ENCODE results near the gene NUP214. TPM values are rescaled to one million over a fixed set of nuclear protein-coding genes. Genes with fewer than 3 reads are reported as not detected.

The NUP214 gene
- polyA plus RNA-seq (ENCODE audit: insufficient read length in 4 of 4): 10 to 100 TPM; 44.5 to 61.3 (median 50.6) TPM

DNA sequence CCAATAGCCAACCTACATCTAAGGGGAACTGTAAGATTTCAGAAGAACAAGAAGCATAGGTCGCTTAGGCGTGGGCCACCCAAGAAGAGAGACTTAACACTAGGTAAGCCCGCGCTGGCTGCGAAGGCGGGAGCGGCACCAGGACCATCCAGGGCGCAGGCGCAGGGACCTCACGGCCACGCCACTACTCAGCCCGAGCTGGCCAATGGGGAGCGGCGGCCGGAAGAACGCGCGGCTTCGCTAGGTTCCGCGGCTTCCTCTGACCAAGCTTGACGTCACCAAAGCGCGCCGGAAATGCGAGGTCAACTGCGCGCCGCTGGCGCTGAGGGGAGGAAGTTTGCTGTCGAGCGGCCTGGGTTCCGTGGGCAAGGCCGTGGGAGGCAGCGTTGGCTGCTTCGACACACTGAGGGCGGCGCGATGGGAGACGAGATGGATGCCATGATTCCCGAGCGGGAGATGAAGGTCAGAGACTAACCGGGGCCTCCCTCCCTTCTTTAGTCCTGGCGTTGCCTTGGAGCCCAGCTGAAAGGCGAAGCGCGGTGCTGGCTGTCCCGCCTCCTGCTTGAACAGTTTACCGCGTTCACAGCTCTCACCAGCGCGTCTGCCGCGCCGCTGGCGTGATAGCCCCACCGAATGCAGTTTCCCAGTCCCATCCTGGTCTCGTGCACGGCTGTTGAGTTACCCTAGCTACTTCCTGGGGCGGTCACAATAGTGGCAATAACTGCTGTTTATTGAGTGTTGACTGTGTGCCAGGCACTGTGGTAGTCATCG, at the start of gene NUP214:
Gene NUP214 (plus strand): TSS at position 299 of the 771 bp plus-strand sequence. CDS start 119 bp downstream, at position 418.
- peak; percentile 97 to 100 (median 98) for DNase-seq (ENCODE audit: low read depth in 4 of 4, low spot score in 3 of 4)

DNA sequence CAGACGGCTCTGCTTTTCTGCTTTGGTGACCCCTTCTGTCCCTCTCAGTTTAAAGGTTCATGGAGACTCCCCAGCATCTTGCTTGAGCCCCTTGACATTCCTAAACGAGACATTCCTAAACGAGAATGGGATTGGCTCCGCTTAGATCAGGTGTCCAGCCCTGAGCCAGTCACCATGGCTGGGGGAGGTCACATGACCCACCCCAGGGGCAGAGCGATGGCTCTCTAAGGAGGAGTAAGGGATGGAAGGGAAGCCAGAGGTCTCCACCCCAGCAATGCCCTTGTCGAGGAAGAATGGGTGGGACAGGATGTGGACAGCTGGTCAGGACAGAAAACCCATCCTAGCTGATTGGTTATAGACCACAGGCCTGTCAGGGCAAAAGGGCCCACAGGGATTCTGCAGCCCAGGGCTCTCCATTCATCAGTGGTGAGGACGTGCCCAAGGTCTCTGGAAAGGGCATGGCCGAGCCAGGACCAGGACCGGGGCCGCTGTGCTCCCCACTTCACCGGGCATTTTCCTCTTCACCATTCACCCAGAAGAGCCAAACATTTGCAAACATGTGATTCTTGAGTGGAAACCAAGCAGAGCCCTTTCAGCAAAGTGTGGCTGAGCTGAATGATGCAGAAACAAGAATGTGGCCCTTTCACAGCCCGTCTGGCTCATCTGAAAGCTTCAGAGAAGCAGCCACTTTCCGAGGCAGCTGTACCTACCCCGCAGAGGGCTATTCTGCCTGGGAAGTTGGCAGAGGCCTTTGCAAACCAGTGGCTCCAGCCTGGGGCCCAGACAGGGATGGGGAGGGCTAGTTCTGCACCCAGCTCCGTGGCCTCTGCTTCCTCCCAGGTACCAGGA, 48.8 kb upstream of the NUP214 start:
- DNase-seq (ENCODE audit: low read depth in 4 of 4, low spot score in 3 of 4): no peak

DNA sequence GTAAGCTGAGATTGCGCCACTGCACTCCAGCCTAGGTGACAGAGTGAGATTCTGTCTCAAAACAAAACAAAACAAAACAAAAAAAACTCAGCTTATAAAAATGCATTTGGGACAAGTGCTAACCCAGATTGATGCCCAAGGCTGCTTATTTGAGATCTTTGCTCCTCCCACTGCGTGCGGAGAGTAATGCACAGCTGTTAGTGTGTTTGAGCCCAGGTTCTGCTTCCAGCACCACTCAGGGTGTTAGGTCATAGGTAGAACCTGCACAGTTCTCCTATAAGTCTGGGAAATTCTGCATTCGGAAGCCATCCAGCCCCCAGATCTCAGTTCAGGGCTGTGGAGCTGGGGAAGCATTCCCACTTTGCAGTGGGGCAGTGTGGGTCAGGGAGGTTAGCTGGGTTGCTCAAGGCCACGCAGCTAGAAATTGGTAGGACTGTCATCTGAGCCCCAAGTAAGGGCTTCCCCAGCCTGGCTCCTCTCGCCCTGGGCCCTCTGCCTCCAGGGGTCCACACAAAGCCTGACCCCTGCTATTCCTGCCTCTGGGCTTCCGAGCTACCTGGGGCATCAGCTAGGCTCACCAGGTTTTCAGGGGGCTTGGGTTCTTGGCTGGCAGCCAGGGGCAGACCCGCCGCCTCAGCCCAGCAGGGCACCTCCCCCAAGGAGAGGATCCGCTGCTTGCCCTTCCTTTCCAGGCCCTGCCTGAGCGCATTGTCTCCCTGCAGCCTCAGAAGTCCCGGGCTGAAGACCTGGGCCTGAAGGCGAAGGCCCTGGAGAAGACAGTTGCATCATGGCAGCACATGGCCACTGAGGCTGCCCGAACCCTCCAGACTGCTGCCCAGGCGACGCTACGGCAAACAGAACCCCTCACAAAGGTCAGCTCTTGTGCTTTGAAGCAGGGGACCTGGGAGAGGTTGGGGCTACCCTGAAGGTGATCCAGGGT, 46.7 kb upstream of the NUP214 start:
- no peak for DNase-seq (ENCODE audit: low read depth in 4 of 4, low spot score in 3 of 4)

DNA sequence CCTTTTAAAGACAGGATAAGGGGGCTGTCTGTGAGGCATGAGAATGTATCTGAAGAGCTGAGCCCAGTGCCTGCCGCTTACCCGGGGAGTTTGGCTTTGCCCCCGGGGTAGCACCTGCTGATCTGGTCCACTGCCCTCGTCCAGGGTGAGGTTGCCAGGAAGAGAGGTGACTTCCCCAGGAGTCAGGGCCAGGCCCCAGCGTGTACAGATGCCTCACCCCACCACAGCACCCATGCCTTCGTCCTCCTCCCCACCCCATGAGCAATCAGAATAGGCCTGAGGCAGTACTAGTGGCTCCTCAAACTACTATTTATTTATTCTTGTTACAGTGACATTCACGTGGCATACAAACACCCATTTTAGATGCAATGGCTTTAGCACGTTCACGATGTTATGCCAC, 44.8 kb upstream of the NUP214 start:
- no peak for DNase-seq (ENCODE audit: low read depth in 4 of 4, low spot score in 3 of 4)

DNA sequence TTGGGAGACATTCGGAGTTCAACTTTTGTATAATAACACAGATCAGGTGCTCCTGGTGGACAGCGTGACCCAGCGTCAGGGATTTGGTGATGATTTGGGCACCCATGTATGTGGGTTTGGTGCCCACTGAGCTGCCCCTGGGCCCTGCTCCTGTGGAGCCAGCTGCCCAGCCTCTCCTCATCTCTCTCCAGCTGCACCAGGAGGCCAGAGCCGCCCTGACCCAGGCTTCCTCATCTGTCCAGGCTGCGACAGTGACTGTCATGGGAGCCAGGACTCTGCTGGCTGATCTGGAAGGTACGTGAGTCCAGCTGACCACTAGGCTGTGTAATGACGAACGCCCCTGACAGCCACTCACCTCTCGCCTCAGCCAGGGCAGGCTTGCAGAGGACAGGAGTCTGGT, 43.5 kb upstream of the NUP214 start:
- DNase-seq (ENCODE audit: low read depth in 4 of 4, low spot score in 3 of 4): no peak

DNA sequence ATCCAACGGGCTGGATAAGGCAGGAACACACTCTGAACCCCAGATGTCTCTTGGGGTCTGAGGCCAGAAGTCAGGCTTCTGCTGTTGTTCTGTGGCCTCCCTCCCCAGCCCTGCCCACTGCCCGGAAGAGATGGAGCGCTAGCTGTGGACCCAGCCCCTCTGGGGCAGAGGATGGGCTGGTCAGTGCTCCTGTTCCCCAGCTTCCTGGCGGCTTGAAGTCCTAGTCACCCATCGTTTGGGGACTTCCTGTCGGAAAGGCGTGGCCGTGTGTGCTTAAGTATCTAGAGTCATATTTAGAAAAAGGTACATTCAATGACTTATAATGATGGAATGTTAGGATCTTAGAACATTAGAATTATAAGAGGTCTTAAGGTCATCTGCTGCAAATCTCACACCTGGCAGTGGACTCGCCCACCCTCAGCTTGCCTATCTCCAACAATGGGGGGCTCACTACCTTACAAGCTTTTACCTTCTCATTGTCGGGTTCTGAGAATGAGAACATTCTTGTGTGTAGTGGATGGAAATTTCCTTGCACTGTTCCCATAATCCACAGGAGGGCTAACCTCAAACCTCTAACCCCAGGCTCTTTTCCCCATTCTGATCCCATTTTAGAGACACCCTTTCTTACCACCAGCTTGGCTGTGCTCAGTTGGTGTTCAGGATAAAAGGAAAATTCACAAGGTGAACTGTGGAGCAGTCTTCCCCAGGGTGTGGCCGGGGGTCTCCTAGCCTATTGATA, 42.4 kb upstream of the NUP214 start:
- DNase-seq (ENCODE audit: low read depth in 4 of 4, low spot score in 3 of 4): no peak

DNA sequence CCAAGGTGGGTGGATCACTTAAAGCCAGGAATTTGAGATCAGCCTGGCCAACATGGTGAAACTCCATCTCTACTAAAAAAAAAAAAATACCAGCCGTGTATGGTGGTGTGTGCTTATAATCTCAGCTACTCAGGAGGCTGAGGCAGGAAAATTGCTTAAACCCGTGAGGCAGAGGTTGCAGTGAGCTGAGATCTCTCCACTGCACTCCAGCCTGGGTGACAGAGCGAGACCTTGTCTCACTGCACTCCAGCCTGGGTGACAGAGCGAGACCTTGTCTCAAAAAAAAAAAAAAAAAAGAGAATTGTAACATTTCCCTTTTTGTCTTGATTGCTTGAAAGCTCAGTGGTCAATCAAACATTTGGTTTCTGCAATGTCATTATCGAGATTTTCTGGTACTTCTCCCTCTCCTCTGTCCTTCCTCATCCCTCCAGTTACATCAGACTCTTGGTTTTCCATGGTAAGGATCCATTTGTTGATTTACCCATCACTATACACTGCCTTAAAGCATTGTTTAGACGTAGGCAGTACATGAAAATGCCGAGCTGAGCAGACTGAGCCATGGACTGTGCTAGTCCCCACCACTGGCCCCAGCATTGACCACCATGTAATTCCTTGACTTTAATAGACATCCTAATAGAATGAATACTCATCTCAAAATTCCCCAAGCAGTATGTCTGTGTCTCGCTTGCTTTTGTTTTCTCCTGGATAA, 40.6 kb upstream of the NUP214 start:
- no peak for DNase-seq (ENCODE audit: low read depth in 4 of 4, low spot score in 3 of 4)

DNA sequence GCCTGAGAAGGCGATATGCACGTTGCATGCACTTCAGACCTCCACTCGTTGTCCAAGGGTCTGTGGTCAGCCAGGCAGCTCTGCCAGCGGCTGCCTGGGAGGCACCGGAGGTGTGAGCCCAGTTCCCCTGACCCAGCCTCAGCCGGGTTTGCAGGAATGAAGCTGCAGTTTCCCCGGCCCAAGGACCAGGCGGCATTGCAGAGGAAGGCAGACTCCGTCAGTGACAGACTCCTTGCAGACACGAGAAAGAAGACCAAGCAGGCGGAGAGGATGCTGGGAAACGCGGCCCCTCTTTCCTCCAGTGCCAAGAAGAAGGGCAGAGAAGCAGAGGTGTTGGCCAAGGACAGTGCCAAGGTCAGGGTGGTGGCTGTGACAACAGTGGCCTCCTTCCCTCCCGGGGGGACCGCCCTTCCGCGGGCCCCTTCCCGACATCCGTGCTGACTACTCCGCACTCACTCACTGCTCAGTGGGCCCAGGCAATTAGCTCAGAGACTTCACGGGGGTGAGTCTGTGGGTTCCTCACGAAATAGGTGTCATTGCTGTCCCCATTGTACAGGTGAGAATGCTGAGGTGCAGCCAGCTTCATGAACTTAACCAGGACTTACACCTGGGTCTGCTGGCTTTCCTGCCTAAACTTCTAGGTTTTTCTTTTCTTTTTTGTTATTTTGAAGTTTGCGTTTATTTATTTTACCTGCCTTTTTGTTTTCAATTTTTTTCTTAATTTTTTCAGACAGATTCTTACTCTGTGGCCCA, 39.8 kb upstream of the NUP214 start:
- no peak for DNase-seq (ENCODE audit: low read depth in 4 of 4, low spot score in 3 of 4)

DNA sequence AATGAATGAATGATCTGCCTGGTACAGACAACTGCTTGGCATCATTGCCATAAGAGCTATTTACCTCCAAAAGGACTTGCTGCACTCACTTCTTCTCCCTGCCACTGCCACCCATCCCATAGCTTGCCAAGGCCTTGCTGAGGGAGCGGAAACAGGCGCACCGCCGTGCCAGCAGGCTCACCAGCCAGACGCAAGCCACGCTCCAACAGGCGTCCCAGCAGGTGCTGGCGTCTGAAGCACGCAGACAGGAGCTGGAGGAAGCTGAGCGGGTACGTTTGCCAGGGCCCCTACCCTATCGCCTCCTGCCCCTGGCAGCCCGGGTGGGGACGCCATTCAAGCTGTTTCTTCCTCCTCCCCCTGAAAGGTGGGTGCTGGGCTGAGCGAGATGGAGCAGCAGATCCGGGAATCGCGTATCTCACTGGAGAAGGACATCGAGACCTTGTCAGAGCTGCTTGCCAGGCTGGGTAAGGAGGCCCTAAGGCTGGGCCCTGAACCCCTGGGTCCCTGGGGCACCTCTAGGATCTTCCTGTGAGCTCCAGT, 38.0 kb upstream of the NUP214 start:
- DNase-seq (ENCODE audit: low read depth in 4 of 4, low spot score in 3 of 4): no peak

DNA sequence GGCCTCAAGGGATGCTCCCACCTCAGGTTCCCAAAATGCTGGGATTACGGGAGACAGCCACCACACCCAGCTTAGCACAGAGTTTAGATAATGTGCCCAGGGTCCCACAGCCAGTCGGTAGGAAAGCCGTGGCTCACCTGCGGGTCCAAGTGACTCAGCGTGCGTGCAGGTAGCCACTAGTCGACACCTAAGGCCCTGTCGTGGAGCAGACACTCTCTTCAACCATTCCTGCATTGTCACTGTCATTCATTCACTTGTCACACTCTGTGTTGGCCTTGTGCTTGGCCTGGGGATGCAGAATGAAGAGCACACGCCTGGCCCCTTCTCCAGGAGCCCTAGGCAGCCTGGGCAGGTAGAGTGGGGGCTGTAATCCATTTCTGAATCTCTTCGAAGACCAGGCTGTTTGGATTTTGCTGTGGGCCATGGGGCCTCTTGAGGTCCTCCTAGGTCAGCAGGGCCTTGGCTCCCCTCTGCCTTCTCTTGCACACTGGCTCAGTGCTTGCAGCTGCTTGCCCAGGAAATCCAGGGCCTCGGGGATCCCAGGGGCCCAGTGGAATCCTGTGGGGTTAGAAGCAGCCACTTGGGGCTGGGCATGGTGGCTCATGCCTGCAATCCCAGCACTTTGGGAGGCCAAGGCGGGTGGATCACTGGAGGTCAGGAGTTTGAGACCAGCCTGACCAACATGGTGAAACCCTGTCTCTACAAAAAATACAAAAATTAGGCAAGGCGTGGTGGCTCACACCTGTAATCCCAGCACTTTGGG, 35.2 kb upstream of the NUP214 start:
- DNase-seq (ENCODE audit: low read depth in 4 of 4, low spot score in 3 of 4): no peak

DNA sequence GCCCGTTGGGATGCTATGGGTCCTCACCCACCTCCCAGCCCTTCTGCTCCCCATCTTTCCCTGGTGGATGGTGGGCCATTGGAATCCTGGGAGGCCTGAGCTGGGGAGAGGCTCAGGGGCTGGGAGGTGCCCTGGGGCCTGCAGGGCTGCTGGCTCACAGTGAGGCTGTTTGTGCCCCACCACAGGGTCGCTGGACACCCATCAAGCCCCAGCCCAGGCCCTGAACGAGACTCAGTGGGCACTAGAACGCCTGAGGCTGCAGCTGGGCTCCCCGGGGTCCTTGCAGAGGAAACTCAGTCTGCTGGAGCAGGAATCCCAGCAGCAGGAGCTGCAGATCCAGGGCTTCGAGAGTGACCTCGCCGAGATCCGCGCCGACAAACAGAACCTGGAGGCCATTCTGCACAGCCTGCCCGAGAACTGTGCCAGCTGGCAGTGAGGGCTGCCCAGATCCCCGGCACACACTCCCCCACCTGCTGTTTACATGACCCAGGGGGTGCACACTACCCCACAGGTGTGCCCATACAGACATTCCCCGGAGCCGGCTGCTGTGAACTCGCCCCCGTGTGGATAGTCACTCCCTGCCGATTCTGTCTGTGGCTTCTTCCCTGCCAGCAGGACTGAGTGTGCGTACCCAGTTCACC, 33.9 kb upstream of the NUP214 start:
- no peak for DNase-seq (ENCODE audit: low read depth in 4 of 4, low spot score in 3 of 4)

DNA sequence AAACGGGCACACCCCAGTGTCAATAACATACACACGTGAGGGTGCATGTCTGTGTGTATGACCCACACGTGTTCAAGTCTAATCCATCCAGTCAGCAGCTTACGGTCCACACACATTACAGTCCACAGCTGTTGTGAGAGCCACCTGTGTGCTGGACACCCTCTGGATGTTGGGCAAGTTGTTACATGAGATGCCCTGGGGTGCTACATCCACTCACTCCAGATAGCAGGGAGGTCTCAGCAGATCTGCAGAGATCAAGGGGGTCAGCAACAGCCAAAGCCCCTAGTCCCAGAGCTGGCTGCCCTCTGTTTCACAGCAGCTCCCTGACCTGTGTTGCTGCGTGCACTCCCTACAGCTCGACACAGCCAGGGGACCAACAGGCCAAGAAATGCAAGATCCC, 33.4 kb upstream of the NUP214 start:
- no peak for DNase-seq (ENCODE audit: low read depth in 4 of 4, low spot score in 3 of 4)

DNA sequence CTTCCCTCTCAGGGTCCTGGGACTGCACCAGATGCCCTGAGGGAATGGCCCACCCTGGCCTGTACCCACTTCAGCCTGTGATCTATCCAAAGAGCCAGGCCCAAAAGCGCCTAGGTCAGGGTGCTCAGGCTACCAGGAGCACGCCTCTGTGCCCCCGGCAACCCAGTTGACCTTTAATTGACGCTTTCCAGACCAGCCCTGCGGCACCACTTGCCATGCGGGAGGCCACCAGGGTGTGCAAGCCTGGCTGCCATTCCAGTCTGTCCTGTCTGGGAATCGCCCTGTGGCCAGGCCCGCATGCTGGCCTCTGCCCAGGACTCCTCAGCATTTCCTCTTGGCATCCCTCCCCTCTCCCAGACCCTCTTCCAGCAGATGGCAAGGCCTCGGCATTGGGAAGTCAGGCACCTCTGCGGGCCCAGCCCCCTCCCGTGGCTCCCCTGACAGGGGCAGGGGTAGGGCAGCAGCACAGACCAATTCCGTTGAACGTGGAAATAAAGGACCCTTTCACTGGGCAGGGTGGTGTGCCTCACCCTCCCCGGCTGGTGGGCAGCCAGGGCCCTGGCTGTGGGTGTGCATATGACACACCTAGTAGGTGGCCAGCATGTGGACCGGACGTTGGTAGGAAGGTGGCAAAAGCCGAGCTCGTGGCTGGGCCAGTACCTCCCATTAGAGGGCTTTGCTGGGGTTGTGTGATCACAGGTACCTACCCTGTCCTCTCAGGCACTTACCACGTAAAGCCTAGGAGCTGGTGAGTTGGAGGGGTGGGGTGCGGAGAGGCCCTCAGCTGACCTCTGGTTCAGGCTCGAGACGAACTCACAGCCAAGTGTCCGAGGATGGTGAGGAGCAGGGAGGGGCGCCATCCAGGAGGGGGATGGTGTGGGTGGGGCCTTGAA, 32.6 kb upstream of the NUP214 start:
- DNase-seq (ENCODE audit: low read depth in 4 of 4, low spot score in 3 of 4): no peak

DNA sequence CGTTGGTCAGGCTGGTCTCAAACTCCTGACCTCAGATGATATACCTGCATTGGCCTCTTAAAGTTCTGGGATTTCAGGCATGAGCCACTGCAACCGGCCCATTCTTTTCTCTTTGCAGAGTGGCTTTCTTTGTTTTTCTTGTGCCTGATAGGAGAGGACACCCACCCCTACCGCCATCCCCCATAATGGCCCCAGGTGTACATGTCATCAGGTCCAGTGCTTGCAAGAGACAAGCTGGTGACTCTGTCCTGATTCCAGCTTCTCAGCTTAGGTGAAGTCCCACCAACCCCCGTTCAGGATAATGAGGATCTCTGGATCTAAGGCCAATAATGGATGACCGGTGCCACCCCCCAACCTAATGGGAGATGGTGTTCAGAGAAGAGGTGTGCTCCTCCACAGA, 31.4 kb upstream of the NUP214 start:
- no peak for DNase-seq (ENCODE audit: low read depth in 4 of 4, low spot score in 3 of 4)

DNA sequence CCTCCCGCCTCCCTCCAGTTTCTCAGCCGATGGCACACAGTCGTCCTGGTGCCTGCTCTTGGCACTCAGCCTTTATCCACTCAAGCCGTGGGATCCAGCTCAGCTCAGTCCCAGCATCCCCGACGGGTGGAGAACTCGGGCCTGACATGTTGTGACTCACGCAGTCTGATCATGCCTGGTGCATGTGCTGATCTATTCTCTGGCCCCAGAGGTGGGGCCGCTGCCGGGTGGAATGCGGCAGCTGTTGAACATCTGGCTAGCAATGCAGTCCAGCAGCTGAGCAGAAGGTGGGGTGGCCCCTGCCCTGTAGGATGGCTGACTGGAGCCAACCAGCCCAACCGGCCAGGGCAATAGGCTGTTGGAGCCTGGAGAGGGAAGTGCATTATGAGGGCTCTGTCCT, 30.8 kb upstream of the NUP214 start:
- DNase-seq (ENCODE audit: low read depth in 4 of 4, low spot score in 3 of 4): no peak

DNA sequence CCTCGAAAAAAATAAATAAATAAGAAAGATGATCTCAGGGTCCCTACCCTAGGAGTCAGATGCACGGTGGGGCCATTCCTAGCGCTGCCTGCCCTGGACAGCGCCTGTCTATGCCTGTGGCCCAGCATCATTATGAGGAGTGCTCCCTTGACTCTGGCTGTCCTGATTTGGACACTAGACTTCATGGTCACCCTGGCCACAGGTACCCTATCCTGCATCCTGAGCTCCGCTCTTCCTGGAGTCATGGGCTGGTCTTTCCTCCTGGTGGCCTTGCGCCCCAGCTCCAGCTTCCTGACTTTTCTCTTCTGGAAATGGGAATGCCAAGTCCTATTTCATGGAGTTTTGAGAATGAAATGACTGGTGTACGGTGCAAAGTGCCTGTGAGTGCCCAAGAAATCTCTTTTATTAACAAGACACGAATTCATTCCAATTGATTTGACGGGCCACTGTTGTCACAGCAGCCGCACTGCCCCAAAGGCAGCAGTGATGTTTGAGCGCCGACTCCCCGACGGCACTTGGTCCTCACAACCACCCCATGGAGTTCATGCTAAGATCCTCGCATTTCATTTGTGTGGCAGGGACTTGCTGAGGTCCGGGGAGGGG, 29.6 kb upstream of the NUP214 start:
- DNase-seq (ENCODE audit: low read depth in 4 of 4, low spot score in 3 of 4): no peak
